Esophagus (tissue), 2 donors: ENCODE data around the gene SLC8B1. TPM values are rescaled to one million over a fixed set of nuclear protein-coding genes. Genes with fewer than 3 reads are reported as not detected.

Experiments
- H3K27ac ChIP-seq, 2 donors: one replicate each; pipeline ENCODE4 v1.5.1; 2013; ENCODE audit warnings: low read depth in 2 of 2, mild to moderate bottlenecking in 2 of 2, inconsistent platforms in 1 of 2, low read length in 1 of 2, moderate library complexity in 1 of 2
- H3K27me3 ChIP-seq, 2 donors: one replicate each; pipeline ENCODE4 v1.6.1; 2013; ENCODE audit warnings: low read length in 2 of 2, control low read depth in 1 of 2, mild to moderate bottlenecking in 1 of 2; ENCODE audit not compliant: insufficient read depth in 2 of 2, control insufficient read depth in 1 of 2
- H3K36me3 ChIP-seq, 2 donors: one replicate each; pipeline ENCODE4 v1.6.1; 2013; ENCODE audit warnings: low read length in 1 of 2; ENCODE audit not compliant: control insufficient read depth in 2 of 2, insufficient read depth in 2 of 2
- H3K4me1 ChIP-seq, 2 donors: one replicate each; pipeline ENCODE4 v1.6.1; 2013; ENCODE audit warnings: low read length in 1 of 2; ENCODE audit not compliant: control insufficient read depth in 2 of 2, insufficient read depth in 2 of 2
- H3K4me3 ChIP-seq, 2 donors: one replicate each; pipeline ENCODE4 v1.5.1; 2013; ENCODE audit warnings: low read length in 2 of 2, mild to moderate bottlenecking in 2 of 2, low read depth in 1 of 2, moderate library complexity in 1 of 2
- H3K9me3 ChIP-seq, 2 donors: one replicate each; pipeline ENCODE4 v1.6.1; 2013; ENCODE audit warnings: mild to moderate bottlenecking in 2 of 2, low read depth in 1 of 2, low read length in 1 of 2, moderate library complexity in 1 of 2; ENCODE audit not compliant: control insufficient read depth in 2 of 2, insufficient read depth in 1 of 2
- WGBS, 2 donors: extraction: QIAGEN DNeasy Blood & Tissue Kit; methylation state at CpG; one replicate each; pipeline ENCODE4 v1.1.7; 2013; 5-methylcytosine and 5-hydroxymethylcytosine counted together
- polyA plus RNA-seq, 2 donors: library from polyadenylated mRNA; stranded (reverse); fragments of 200-250 nt; gene quantifications; one replicate each; pipeline ENCODE4 v1.2.3, GENCODE V29; 2013
- donor health status: healthy with polysubstance abuse.
- donor health status: Bipolar disorder and iron deficiency.

The SLC8B1 gene
- polyA plus RNA-seq, 2 donors, result 17.2 to 19.3 TPM

- 93 to 95% methylated on average over 12 of the region's 12 CpGs for WGBS, 2 donors
- peaks cover 10 to 47% of the 10 kb centered on the region in 2 donors for H3K36me3 ChIP-seq
Observed at GRCh38 chr12:113269257-113269943, 65.5 kb downstream of the SLC8B1 start.

DNA sequence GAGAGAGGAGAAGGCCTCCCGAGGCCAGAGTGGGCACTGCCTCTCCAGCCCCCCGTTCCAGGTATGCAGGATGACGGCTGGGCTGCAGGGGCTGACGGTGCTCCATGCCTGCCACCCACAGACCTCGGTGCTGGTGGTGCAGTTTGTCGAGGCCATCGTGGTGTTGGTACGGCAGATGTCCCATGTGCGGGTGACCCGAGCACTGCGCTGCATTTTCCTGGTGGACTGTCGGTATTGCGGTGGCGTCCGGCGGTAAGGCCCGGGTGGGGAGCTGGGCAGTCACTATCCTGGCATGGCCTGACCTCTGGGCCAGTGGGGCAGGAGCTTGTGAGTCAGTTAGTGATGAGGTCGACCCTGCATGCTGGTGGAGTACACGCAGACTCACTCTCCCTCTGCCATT is 66.3 kb downstream of the SLC8B1 start:
- Histone ChIP-seq H3K27me3 (no peaks in the 10 kb centered on the region), H3K9me3 (no peaks in the 10 kb centered on the region), H3K36me3 (peaks cover 10 to 47% of the 10 kb centered on the region in 2 donors), H3K4me3 (no peak overlapping the region), H3K4me1 (peaks cover 7 to 17% of the 10 kb centered on the region in 2 donors), H3K27ac (no peak overlapping the region)
- 93 to 96% methylated on average over 19 of the region's 19 CpGs for WGBS, 2 donors

More at GRCh38 chr12:113269257-113269943, 65.5 kb downstream of the SLC8B1 start:
- peaks cover 7 to 17% of the 10 kb centered on the region in 2 donors for H3K4me1 ChIP-seq
- no peaks in the 10 kb centered on the region for H3K9me3 ChIP-seq
- no peaks in the 10 kb centered on the region for H3K27me3 ChIP-seq
- no peak overlapping the region for H3K4me3 ChIP-seq
- H3K27ac ChIP-seq, result peak overlapping the region in 1 of 2 donors; percentile 36

- H3K27ac ChIP-seq, result peak overlapping the region; percentile 43 to 84
- no peaks in the 10 kb centered on the region for H3K27me3 ChIP-seq
- 95 to 96% methylated on average over 12 of the region's 12 CpGs for WGBS, 2 donors
- H3K4me3 ChIP-seq, result no peak overlapping the region
- peaks cover 3 to 17% of the 10 kb centered on the region in 2 donors for H3K4me1 ChIP-seq
- H3K36me3 ChIP-seq, result peaks cover 10 to 45% of the 10 kb centered on the region in 2 donors
- H3K9me3 ChIP-seq, result no peaks in the 10 kb centered on the region
Observed at GRCh38 chr12:113268136-113268535, 66.8 kb downstream of the SLC8B1 start.

DNA sequence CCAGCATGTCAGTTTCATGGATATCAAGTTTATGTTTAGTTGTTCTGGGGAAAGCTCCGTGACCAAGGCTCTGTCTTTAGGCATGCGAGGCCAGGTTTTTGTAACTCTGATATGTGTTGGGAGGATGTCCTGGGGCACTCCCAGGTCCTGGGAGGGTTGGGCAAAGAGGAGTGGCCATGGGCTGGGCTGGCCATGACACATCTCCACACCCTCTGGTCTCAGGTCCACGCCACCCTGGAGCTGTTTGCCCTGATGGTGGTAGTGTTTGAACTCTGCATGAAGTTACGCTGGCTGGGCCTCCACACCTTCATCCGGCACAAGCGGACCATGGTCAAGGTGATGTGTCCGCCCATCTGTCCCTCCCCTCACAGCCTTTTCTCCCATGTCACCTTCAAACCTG is 67.3 kb downstream of the SLC8B1 start:
- H3K9me3 ChIP-seq, result no peaks in the 10 kb centered on the region
- WGBS, 2 donors, result 76 to 81% methylated on average over 7 of the region's 7 CpGs
- H3K36me3 ChIP-seq, result peaks cover 6 to 42% of the 10 kb centered on the region in 2 donors
- H3K27me3 ChIP-seq, result no peaks in the 10 kb centered on the region
- peak overlapping the region; percentile 43 to 84 for H3K27ac ChIP-seq
- H3K4me3 ChIP-seq, result no peak overlapping the region
- peaks cover 1 to 17% of the 10 kb centered on the region in 2 donors for H3K4me1 ChIP-seq

DNA sequence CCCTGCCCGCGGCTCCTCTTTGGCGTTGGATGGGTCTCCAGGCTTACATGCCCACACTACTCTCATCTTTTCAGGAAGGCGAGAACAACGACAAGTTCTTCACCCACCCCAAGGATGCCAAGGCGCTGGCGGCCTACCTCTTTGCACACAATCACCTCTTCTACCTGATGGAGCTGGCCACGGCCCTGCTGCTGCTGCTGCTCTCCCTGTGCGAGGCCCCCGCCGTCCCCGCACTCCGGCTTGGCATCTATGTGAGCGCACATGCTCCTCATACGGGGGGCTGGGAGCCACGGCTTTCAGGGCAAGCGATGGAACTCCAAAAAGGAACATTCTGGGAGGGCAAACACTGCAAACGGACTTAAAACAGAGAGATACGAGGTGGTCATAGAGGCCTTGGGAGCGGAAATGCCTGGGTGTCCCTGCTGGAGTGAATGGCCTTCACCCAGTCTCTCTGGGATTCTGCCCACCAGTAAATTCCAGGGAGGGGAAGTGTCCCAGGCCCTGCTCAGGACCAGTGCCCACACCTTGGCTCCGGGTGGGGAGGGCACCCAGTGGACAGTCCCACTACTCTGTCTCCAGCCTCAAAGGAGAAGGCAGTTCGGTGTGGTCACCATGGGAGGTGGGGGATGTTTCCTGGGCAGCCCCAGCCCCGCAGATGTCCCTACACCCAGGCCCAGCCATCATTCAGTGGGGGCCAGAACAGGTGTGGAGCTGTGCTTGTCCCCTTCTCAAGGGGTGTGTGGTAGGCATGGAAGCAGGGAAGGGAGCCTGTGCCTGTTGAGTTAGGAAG is 68.6 kb downstream of the SLC8B1 start:
- Histone ChIP-seq H3K4me3 (no peak overlapping the region), H3K27me3 (no peaks in the 10 kb centered on the region), H3K36me3 (peaks cover 6 to 42% of the 10 kb centered on the region in 2 donors), H3K9me3 (no peaks in the 10 kb centered on the region), H3K4me1 (peaks cover 0 to 12% of the 10 kb centered on the region in 2 donors), H3K27ac (peak overlapping the region; percentile 19 to 74)
- WGBS, 2 donors, result 95% methylated on average over 23 of the region's 23 CpGs

DNA sequence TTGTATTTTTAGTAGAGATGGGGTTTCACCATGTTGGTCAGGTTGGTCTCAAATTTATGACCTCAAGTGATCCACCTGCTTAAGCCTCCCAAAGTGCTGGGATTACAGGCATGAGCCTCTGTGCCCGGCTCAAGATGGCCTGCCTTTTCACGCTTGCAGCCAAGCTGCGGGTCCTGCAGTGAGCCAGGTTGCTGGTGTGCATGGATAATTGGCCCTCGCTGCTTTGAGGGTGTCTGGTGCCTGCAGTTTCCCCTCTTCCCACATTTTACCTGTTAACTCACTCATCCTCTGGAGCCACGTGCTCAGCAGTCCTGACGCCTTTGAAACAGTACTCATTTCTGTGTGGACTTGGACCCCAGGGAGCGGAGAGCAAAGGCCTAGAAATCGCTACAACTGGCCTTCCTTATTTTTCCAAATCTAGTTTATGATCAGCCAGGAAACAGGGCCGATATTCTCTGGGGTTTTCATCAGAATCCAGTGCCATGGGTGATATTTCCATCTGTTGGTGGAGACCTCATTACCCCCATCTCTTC is 71.4 kb downstream of the SLC8B1 start:
- Histone ChIP-seq H3K9me3 (no peaks in the 10 kb centered on the region), H3K36me3 (peaks cover 6 to 34% of the 10 kb centered on the region in 2 donors), H3K4me3 (no peak overlapping the region), H3K27ac (no peak overlapping the region), H3K4me1 (peaks cover 3 to 11% of the 10 kb centered on the region in 2 donors), H3K27me3 (no peaks in the 10 kb centered on the region)
- WGBS, 2 donors, result 88 to 96% methylated on average over 9 of the region's 9 CpGs

- Histone ChIP-seq H3K27ac (no peak overlapping the region), H3K4me1 (peaks cover 3 to 8% of the 10 kb centered on the region in 2 donors)
Observed at GRCh38 chr12:113262710-113263109, 72.2 kb downstream of the SLC8B1 start.

DNA sequence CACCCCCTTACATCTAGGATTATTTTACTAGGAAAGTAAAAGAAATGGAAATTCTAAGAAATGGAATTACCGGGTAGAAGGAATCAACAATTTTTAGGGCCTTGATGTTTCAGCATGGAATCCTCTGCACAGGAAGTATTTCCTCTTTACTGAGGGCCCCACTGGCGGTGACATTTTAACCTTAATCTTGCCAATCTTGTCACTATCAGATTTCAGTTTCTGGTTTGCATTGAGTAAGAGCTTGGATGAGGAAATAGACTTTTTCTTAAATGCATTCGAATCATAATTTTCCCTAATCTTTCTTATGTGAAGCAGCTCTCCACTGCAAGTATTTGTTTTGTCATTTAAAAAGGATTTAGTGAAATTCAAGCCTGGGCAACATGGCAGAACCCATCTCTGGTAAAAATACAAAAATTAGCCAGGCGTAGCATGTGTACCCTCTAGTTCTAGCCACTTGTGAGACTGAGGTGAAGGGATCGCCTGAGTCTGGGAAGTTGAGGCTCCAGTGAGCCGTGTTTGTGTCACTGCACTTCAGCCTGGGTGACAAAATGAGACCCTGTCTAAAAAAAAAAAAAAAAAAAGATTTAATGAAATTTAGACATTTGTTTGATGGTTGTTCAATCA is 73.0 kb downstream of the SLC8B1 start:
- no peak overlapping the region for H3K4me3 ChIP-seq
- peaks cover 3 to 6% of the 10 kb centered on the region in 2 donors for H3K4me1 ChIP-seq
- peaks cover 3 to 24% of the 10 kb centered on the region in 2 donors for H3K36me3 ChIP-seq
- H3K27ac ChIP-seq, result peak overlapping the region in 1 of 2 donors; percentile 34
- no peaks in the 10 kb centered on the region for H3K27me3 ChIP-seq
- no peaks in the 10 kb centered on the region for H3K9me3 ChIP-seq
- 70 to 72% methylated on average over 6 of the region's 6 CpGs for WGBS, 2 donors

More at GRCh38 chr12:113262710-113263109, 72.2 kb downstream of the SLC8B1 start:
- Histone ChIP-seq H3K4me3 (no peak overlapping the region), H3K27me3 (no peaks in the 10 kb centered on the region), H3K36me3 (peaks cover 3 to 27% of the 10 kb centered on the region in 2 donors), H3K9me3 (no peaks in the 10 kb centered on the region)

- WGBS, 2 donors, result 83 to 84% methylated on average over 12 of the region's 12 CpGs
Observed at GRCh38 chr12:113260636-113261300, 74.1 kb downstream of the SLC8B1 start.

More at GRCh38 chr12:113260636-113261300, 74.1 kb downstream of the SLC8B1 start:
- Histone ChIP-seq H3K27me3 (no peaks in the 10 kb centered on the region), H3K9me3 (no peaks in the 10 kb centered on the region), H3K36me3 (peaks cover under 1 to 13% of the 10 kb centered on the region in 2 donors), H3K4me1 (peaks cover 3 to 6% of the 10 kb centered on the region in 2 donors), H3K27ac (peak overlapping the region; percentile 25 to 65), H3K4me3 (no peak overlapping the region)
